SH-SY5Y (cell line): ENCODE results near the gene CACNA1E.

ENCODE experiments used
- GATA2 ChIP-seq: IDR thresholded peaks from 2 replicates; pipeline ENCODE4 v1.6.1; 2011; ENCODE audit warnings: mild to moderate bottlenecking, low read depth, low read length
- GATA3 ChIP-seq: IDR thresholded peaks from 2 replicates; pipeline ENCODE4 v1.6.1; 2011; ENCODE audit warnings: low read depth, mild to moderate bottlenecking, low read length, moderate library complexity

The CACNA1E gene

DNA sequence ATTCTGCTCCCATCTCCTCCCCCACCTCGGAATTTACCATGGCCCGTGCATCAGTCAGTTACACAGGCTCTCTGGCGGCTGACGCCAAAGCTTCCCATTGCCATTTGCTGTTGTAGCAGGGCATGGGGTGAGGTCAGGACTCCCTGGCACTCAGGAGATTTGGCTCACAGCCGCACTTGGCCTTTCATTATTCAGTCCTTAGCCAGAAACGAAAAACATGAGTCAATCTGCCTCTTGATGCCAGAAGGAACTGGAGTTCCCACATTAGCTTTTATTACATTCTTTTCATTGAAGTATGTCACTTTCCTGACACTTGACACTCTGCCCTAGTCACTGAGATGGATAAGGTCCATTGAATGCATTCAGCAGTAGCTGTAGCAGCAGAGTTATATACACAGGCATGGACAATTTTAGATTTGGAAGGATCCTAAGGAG is 260.6 kb downstream of the CACNA1E start:
- TF ChIP-seq GATA3 (no peak), GATA2 (no peak)

DNA sequence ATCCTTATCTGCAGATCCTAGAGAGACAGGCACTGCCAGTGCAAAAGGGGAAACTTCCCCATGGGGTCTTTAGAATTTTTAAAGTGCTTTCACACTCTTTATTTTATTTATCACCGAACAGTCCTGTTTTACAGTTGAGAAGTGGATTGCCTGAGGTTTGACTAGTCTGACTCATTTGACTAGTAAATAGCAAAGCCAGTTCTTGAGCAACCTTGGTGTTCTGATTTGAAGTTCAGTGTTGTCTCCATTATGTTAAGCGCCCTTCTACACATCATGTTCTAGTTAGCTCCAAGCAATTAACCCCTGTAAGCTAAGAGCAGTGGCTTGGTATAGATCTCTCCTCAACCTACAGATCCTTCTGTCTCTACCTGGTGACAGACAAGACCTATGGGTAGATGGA is 262.9 kb downstream of the CACNA1E start:
- TF ChIP-seq GATA3: no peak
- no peak for TF ChIP-seq GATA2

DNA sequence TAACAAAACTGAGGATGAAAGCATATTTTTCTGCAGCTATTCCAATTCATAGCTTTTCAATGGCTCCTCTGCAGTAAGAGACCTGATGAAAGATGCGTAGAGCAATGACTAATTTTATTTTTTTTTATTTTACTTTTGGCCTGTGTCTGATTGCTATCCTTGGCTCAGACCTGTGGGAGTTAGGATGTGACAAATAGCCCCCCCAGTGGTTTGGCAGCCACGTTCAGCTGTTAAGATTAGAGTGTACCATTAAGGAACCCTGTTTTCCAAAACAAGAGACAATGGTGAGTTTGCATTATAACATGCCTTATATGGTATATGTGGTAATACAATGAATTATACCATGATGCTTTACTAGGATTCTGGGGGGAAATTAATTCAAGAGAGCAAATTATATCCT is 264.7 kb downstream of the CACNA1E start:
- TF ChIP-seq GATA2 (no peak), GATA3 (no peak)

DNA sequence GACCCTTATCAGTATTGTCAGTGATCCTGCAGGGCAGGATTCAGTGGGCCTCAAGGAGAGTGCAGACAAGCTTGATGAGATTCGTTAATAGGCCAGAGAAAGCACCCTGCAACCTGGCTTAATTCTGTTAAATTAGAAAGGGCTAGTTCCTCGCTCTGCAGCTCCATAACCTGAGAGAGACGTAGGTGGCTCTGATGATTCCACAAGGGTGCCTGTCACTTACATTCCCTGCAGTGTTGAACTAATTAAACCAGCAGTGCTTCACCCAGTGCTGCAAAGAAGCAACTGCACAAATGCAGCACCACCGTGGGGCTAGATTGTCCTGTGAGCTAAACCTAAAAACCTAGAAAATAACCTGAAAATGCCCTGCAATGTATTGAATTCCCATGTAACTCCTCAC is 270.8 kb downstream of the CACNA1E start:
- no peak for TF ChIP-seq GATA2
- TF ChIP-seq GATA3: no peak

DNA sequence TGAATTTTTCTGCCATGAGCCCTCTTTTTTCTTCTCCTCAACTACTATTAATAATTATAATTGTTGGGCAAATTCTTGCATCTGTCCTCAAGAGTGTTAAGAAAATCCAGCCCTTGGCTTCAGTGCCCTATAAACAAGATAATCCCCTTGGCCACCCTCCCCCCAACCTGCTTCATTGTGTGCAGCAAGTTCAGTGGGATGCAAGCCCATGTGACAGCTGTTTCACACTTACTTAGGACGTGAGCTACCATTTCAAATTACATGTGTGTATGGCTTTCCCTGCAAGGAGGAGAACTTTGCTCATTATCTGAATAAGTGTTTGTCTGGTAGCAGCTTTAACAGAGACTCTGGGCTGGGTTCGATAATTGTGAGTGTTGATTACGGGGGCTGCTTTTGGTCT is 276.2 kb downstream of the CACNA1E start:
- TF ChIP-seq GATA2 (no peak), GATA3 (no peak)

DNA sequence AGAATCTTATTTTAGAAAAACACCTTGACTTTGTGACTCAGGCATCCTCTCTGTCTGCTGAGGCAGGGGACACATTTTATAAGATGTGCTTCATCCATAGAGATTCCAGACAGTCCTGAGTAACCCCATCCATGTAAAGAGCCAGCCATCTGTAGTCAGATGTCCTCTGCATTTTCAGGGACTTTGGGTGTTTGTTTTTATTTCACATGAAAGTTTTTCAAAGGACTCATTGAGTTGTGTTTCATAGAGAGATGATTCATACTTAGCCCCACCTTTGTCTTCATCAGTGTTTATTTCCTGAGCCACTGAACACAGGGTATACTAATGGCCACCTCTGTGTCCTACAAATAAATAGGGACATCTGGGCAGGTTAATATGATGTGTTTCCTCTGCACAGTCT is 280.4 kb downstream of the CACNA1E start:
- TF ChIP-seq GATA3 (no peak), GATA2 (no peak)

DNA sequence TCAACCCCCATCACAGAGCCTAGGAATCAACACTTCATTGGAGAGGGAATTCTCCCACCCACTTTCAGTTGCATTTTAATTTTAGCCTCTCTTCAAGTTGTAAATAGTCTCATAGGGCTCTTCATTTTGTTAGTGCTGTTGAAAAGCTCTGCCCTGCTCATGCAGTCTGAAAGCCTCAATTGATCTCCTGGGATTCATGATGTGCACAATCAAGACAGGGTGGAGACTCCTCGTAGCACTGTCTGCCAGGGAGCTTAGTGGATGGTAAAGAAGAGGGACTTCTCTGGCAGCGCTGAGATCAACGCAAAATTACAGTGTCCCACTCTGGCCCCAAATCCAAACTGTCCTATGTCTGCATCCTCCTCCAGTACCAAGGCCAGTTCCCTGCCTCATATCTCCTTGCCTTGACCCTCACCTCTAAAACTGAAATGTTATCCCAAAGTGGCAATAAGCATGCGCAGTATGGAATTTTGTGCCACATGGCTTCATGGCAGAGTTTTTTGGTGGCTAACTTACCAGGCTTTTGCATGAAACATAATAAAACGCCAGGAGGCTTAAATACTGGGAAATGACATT is 282.2 kb downstream of the CACNA1E start:
- TF ChIP-seq GATA3 (no peak), GATA2 (no peak)

DNA sequence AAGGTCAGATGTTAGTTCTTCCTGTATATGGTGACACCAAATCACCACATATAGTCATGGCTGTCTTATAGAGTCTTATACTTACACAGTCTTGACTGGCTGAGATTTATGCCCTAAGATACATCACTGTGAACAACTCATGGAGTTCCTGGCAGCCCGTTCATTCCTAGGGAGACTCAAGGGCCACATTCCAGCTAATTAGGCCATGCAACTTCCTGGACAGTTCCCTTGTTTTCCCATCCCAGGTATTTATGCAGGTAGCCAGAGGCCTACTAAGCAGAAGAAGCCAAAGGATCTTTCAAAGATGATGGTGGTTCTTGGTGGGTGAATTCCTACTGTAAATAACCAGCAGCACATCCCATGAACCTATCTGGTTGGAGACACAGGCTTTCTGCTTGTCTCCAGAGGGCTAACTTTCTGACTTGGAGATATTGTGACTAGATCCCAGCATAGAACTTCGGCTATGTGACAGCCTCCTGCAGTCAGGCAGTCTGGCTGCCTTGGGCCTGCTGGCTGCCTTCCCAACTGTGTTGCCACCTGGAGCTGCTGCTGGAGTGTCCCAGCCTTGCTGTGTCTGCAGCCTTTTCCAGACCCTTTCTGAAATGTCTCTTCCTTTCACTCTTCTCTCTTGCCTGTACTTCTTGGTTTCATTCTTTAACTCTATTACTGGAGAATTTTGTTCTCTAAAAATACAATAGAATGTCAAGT is 283.8 kb downstream of the CACNA1E start:
- no peak for TF ChIP-seq GATA2
- no peak for TF ChIP-seq GATA3

DNA sequence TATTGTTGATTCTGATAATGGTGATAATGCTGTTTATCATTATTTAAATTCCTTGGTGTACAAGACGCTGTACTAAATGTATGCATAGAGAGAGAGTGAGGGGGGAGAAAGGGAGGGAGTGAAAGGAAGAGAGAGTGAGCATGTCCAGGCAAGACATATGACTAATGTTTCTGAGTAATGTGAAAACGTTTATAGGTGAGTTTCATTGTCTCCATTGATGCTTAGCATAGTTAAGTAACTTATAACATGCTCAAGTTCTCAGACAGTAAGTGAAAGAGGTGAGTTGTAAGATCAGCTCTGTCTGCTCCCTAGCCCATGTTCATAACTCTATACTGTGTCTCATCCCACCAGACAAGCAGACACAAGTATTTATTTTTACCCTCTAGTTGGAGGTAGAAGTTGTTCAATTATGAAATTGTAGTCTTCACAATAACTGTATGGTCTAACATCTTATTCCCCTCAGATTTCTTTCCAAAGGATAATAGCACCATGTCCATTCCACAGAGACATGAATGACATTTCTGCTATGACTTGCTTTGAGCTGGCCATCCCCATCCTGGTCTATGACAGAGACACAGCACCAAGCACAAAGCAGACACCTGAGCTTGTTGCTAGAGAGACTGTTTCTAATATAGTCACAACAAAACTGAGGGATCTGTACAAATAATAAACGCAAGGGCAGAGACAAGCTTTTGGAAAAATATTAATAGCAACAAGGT is 285.1 kb downstream of the CACNA1E start:
- no peak for TF ChIP-seq GATA3
- TF ChIP-seq GATA2: no peak

DNA sequence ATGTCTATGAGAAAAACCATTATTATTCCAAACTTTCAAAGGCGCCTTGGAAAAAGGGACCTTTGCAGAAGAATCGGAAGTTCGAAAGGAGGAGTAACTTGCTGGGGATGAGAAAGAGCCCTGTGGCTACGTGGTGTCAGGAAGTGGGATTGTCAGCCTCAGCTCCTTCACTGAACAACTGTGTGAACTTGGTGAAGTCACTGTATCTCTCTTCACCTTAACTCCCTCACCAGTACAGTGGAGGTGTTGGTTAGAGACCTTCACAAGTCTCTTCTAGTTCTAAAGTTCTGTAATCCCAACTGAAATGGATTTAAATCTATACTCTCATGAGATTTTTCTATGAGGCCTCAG is 285.6 kb downstream of the CACNA1E start:
- TF ChIP-seq GATA3: no peak
- TF ChIP-seq GATA2: no peak

DNA sequence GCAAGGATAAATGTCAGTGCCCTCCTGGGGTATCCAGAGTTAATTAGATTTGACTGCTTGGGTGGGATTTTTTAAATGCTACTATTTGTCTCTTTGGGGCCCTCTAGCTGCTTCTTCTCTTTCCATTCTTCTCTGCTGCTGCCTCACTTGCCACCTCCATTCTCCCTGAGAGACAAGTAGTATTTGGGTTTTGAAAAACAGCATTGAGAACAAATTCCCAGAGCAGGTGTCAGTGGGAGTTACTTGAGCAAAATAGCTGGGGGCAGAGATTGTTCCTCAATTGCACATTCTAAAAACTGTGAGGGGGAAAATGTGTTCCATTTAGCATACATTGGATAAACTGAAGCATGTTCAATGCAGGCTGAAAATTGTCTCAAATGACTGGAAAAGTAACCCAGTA is 286.5 kb downstream of the CACNA1E start:
- TF ChIP-seq GATA2 (no peak), GATA3 (no peak)

DNA sequence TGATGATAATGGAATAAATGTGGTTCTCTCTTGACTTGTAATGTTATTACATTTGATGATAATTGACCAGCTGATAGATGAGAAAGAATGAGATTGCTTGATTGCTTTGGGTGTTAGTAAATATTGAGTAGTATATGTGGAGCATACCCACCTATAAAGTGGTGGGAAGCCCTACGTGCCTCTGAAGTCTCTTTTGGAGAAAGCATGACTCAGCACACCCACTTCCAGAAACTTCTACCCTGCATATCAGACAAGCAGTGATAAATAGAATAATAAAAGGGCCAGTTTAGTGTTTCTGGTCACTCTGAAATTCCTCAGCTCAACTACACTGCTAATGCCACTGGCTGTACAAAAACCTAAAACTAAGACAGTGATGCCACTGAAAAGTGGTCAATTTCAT is 289.4 kb downstream of the CACNA1E start:
- TF ChIP-seq GATA3 (no peak), GATA2 (no peak)

DNA sequence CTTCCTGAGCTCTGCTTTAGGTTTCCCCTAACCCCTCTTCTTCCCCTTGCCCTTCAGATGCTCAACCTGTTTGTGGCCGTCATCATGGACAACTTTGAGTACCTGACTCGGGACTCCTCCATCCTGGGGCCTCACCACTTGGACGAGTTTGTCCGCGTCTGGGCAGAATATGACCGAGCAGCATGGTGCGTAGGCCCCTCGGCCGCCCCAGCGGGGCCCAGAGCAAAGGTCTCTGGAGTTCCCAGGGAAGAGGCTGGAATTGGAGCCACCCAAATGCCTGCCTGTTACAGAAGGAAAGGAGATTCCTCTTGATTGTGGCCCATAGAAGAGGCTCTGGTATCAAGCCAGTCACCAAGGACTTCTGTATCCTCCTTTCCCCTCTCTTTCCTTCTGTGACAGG is 292.7 kb downstream of the CACNA1E start:
- TF ChIP-seq GATA2 (no peak), GATA3 (no peak)

DNA sequence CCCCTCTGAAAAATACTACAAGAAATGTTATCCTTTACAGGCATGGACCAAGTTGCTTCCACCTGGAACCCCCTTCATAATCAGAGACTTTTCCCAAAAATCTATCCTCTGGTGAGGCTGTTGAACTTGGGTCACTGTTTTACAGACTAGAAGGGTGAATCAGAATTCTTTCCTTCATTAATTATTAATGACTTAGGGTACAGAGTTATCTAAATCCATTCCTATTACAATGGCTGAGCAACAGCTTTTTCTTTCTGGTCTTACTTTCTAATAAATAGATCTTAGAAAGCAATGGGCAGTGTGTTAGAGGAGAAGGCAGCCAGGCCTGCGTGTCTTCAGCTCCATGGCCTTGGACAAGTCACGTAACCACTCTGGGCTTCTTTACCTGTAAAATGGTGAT is 294.0 kb downstream of the CACNA1E start:
- TF ChIP-seq GATA3 (no peak), GATA2 (no peak)

DNA sequence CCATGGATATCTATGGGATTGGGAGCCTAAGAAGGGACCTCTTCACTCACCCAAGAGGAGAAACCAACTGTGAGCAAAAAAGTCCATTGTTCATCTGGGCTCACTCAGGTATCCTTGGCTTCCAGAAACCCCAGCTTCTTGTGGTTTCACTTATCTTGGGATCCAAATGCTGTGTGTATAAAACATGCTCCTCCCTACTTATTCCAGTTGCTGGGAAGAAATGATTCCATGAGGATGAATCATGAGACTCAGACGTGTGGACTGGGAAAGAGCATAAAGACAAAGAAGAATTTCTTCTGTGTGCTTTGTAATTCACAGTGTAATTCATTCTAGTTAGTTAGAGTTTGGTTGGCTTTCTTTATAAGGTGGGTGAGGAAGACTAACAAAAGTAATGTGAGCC is 294.5 kb downstream of the CACNA1E start:
- TF ChIP-seq GATA2 (no peak), GATA3 (no peak)
